ENCODE results near the gene ARPC1B. TPM values are rescaled to one million over a fixed set of nuclear protein-coding genes. Genes with fewer than 3 reads are reported as not detected.

ARPC1B gene
- total and polyA plus RNA-seq, 2 of the 4 experiments (the other 2 are of a cell fraction), result 351 to 488 TPM

- Histone ChIP-seq H3K36me3 (ENCODE audit: control insufficient read depth, insufficient read depth, low read length) (peaks cover 62% of the 10 kb centered on the region), H2BK5ac (ENCODE audit: low read depth, low read length, poor library complexity, severe bottlenecking) (no peak overlapping the region), H3K9me3 (ENCODE audit: control insufficient read depth, insufficient read depth, low read length) (no peaks in the 10 kb centered on the region), H3K23ac (ENCODE audit: low read depth, low read length) (peak overlapping the region; percentile 38), H3K27ac (ENCODE audit: insufficient read depth, low read length) (no peak overlapping the region), H3K14ac (replicated peaks; ENCODE audit: low read depth, low read length) (no peak overlapping the region), H4K5ac (ENCODE audit: low read depth, low read length) (no peak overlapping the region), H3K4me2 (ENCODE audit: low read depth, low read length) (no peak overlapping the region), H3K9me1 (ENCODE audit: insufficient read depth, low read length) (peaks cover 3% of the 10 kb centered on the region), H2AFZ (replicated peaks; ENCODE audit: low read length, poor library complexity) (no peak overlapping the region), H2AK9ac (replicated peaks; ENCODE audit: low read depth, low read length, poor library complexity) (no peak overlapping the region), H4K20me1 (ENCODE audit: insufficient read depth, low read length) (peaks cover 47% of the 10 kb centered on the region), H2BK15ac (ENCODE audit: low read depth, low read length) (no peak overlapping the region), H2AK5ac (ENCODE audit: low read depth, low read length) (no peak overlapping the region), H3K9ac (ENCODE audit: low read depth, low read length) (no peak overlapping the region), H3K4me3 (ENCODE audit: insufficient read depth, low read depth, low read length) (no peak overlapping the region), H2BK120ac (ENCODE audit: low read depth, low read length) (no peak overlapping the region), H2BK20ac (ENCODE audit: low read depth, low read length) (no peak overlapping the region), H4K91ac (ENCODE audit: insufficient read depth, low read depth, low read length) (no peak overlapping the region), H4K8ac (ENCODE audit: low read depth in 2 of 2, low read length in 2 of 2) (no peak overlapping the region), H3K4ac (ENCODE audit: low read depth, low read length) (no peak overlapping the region), H3K4me1 (ENCODE audit: control insufficient read depth, insufficient read depth, low read length) (peaks cover 7% of the 10 kb centered on the region), H3K18ac (ENCODE audit: low read depth, low read length) (no peak overlapping the region), H3K27me3 (ENCODE audit: control insufficient read depth, insufficient read depth, low read length) (no peaks in the 10 kb centered on the region), H3K56ac (ENCODE audit: extremely low read depth, insufficient read depth, low read length) (no peak overlapping the region), H3K79me1 (ENCODE audit: low read depth in 1 of 2, low read length in 2 of 2) (peaks cover 5 to 50% of the 10 kb centered on the region in 2 experiments)
- ATAC-seq (ENCODE audit: low read depth) (no peak), DNase-seq (no peak)
- no CpG with 5 or more reads among the region's 8 CpGs for WGBS, 2 experiments (ENCODE audit: extremely low coverage in 2 of 2, insufficient read length in 1 of 2)
- dilution Hi-C loops (cut with HindIII; ENCODE audit: low sequenced_read_pairs, unreplicated experiment) (no loop called here), intact Hi-C loops (cut with micrococcal nuclease) (no loop called here), in situ Hi-C loops (cut with MboI; ENCODE audit: low sequenced_read_pairs) (no loop called here)
- no peak for TF ChIP-seq MAZ (IDR thresholded peaks at IDR 0.05; ENCODE audit: borderline replicate concordance, low read depth, low read length)
- no peak for TF ChIP-seq FOS (IDR thresholded peaks at IDR 0.05; ENCODE audit: low read depth, low read length)
- TF ChIP-seq NFE2L2 (IDR thresholded peaks at IDR 0.05; ENCODE audit: low read depth, low read length), result no peak
- TF ChIP-seq POLR2A (IDR thresholded peaks at IDR 0.05; ENCODE audit: low read depth, low read length), result no peak
- TF ChIP-seq RCOR1 (IDR thresholded peaks at IDR 0.05; ENCODE audit: insufficient replicate concordance, low read length), result no peak
- TF ChIP-seq USF2 (IDR thresholded peaks at IDR 0.05; ENCODE audit: low read depth, low read length), result no peak
- TF ChIP-seq MAFK (IDR thresholded peaks at IDR 0.05; ENCODE audit: low read depth, low read length), result no peak
- no peak for TF ChIP-seq CTCF (conservative IDR thresholded peaks at IDR 0.05; ENCODE audit: low read depth, low read length)
- TF ChIP-seq MXI1 (IDR thresholded peaks at IDR 0.05; ENCODE audit: borderline replicate concordance, low read depth, low read length), result no peak
- no peak for TF ChIP-seq SMC3 (IDR thresholded peaks at IDR 0.05; ENCODE audit: low read depth, low read length)
- no peak for TF ChIP-seq BHLHE40 (IDR thresholded peaks at IDR 0.05; ENCODE audit: low read depth, low read length)
- no peak for TF ChIP-seq CHD1 (IDR thresholded peaks at IDR 0.05; ENCODE audit: low read depth, low read length)
- TF ChIP-seq RAD21 (IDR thresholded peaks at IDR 0.05; ENCODE audit: low read length), result no peak
- TF ChIP-seq CEBPB (IDR thresholded peaks at IDR 0.05; ENCODE audit: low read depth, low read length), result no peak
- no peak for TF ChIP-seq ELK1 (IDR thresholded peaks at IDR 0.05; ENCODE audit: borderline replicate concordance, low read depth, low read length)
- TF ChIP-seq RFX5 (IDR thresholded peaks at IDR 0.05; ENCODE audit: low read depth, low read length), result no peak
- ChIA-PET POLR2A (ENCODE audit: unreplicated experiment) (interaction anchor here (0.8 kb wide), 1 partner anchor 17 kb away, joined by 5 read pairs; the partner anchor contains the start of genes BUD31 and PDAP1), CTCF (interaction anchor here (0.8 kb wide), 1 partner anchor 390 kb away, joined by 3 read pairs; no protein-coding TSS in a partner anchor)
- BruUV-seq (replicated peaks), result no TSS peak
Measured at GRCh38 chr7:99392046-99392445, 17.5 kb downstream of the ARPC1B start.
